OCI-LY3 (cell line): ENCODE measurements around the gene HOXC9.

Experiments used
- EZH2phosphoT487 ChIP-seq: fragments of 200-600 bp; shearing (Covaris generic); IDR thresholded peaks from 2 replicates; pipeline ENCODE4 v1.6.1; 2018; ENCODE audit warnings: antibody characterized with exemption, mixed run types, low read depth
- TF ChIP-seq, protein P1 (sequence below): fragments of 200-600, 300-600 bp; sonication (generic); IDR thresholded peaks from 2 replicates; pipeline ENCODE4 v1.5.1; 2014; ENCODE audit warnings: antibody characterized with exemption, low read length, low read depth

GRCh38 chr12:53959314-53959713, 40.6 kb upstream of the HOXC9 start:
- TF ChIP-seq, protein P1, sequence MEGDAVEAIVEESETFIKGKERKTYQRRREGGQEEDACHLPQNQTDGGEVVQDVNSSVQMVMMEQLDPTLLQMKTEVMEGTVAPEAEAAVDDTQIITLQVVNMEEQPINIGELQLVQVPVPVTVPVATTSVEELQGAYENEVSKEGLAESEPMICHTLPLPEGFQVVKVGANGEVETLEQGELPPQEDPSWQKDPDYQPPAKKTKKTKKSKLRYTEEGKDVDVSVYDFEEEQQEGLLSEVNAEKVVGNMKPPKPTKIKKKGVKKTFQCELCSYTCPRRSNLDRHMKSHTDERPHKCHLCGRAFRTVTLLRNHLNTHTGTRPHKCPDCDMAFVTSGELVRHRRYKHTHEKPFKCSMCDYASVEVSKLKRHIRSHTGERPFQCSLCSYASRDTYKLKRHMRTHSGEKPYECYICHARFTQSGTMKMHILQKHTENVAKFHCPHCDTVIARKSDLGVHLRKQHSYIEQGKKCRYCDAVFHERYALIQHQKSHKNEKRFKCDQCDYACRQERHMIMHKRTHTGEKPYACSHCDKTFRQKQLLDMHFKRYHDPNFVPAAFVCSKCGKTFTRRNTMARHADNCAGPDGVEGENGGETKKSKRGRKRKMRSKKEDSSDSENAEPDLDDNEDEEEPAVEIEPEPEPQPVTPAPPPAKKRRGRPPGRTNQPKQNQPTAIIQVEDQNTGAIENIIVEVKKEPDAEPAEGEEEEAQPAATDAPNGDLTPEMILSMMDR = no peak
- TF ChIP-seq EZH2phosphoT487 = no peak
